ENCODE measurements around the gene STRN4. TPM values are rescaled to one million over a fixed set of nuclear protein-coding genes. Genes with fewer than 3 reads are reported as not detected.
A peak's percentile ranks its signal among the peaks of the same experiment; 100 is the strongest.

The STRN4 gene
- total RNA-seq, 1 experiment from 2014 or later: 107 TPM

DNA sequence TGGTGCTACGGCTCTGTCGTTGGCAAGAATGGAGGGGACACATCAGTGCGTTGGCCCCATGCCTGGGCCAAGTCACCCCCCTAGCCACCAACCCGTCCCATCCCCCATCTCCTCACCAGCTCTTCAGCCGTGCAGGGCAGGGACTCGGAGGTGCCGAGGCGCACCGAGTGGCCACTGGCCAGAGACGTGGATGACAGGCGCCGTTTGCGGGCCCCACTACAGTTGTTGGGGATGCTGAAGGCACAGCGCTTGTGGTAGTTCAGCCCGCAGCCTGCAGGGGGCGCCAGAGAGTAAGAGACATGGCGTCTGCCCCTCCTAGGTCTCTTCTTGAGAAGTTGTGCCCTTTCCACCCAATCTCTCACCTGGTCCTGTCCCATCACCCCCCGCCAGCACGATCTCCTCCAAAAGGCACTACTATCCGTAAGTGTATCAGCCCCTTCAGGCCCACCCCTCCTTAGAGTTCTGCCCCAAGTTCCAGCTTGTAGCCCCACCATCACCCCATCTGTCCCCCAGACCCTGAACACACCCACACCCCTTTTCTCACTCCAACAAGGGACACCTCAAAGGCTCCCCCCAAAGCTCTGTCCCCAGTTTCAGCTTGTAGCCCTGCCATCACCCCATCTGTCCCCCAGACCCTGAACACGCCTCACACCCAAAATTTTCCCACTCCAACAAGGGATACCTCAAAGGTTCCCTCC lies 41.7 kb downstream of the STRN4 start:
- Histone ChIP-seq H2AFZ (ENCODE audit: low read depth, low read length, poor library complexity, severe bottlenecking) (no peak overlapping the region), H3K4me2 (ENCODE audit: low read length) (no peak overlapping the region), H4K20me1 (ENCODE audit: insufficient read depth) (no peaks in the 10 kb centered on the region), H3K27me3 (ENCODE audit: insufficient read depth, low read length) (no peaks in the 10 kb centered on the region), H3K36me3 (ENCODE audit: control insufficient read depth in 1 of 2, insufficient read depth in 2 of 2, low read length in 2 of 2) (peaks cover 33 to 35% of the 10 kb centered on the region in 2 experiments), H3K9ac (ENCODE audit: low read length) (no peak overlapping the region), H3K4me1 (ENCODE audit: control insufficient read depth in 1 of 2, insufficient read depth in 2 of 2, low read length in 2 of 2) (no peaks in the 10 kb centered on the region), H3K9me2 (ENCODE audit: insufficient read depth) (no peaks in the 10 kb centered on the region), H3K9me3 (ENCODE audit: control insufficient read depth in 1 of 2, insufficient read depth in 1 of 2, low read depth in 1 of 2, low read length in 2 of 2) (no peaks in the 10 kb centered on the region), H3K79me2 (ENCODE audit: insufficient read depth, low read length) (no peaks in the 10 kb centered on the region), H3K27ac (ENCODE audit: low read depth, low read length) (no peak overlapping the region), H3K4me3 (replicated peaks in 1 of 2; ENCODE audit: low read depth in 1 of 2, low read length in 2 of 2) (no peak overlapping the region)
- peak; percentile 88 for ATAC-seq
- ChIA-PET CTCF (interaction anchor here (3.3 kb wide), 1 partner anchor 10 kb away, joined by 17 read pairs; no protein-coding TSS in a partner anchor), POLR2A (no interaction called here), RAD21 (ENCODE audit: low non-redundant PET in 1 of 2, low total read pairs in 2 of 2, uncharacterized antibody in 2 of 2, unreplicated experiment in 2 of 2) (no interaction called here)
- intact Hi-C loops (cut with micrococcal nuclease): no loop called here
- DNase-seq (ENCODE audit: low read depth, low spot score): no peak
- no TSS peak for BruUV-seq (replicated peaks)
- TF ChIP-seq YY1 (IDR thresholded peaks at IDR 0.05; ENCODE audit: extremely low read depth, insufficient replicate concordance, low read depth, low read length) (peak; percentile 65), CTCF (IDR thresholded peaks at IDR 0.05 in 2 of 3, conservative IDR thresholded peaks at IDR 0.05 in 1 of 3; ENCODE audit: borderline replicate concordance in 1 of 3, insufficient read depth in 1 of 3, low read depth in 2 of 3, low read length in 2 of 3) (peak; percentile 42 to 97 (median 96); a peak in 5 of 6 replicates), EGR1 (IDR thresholded peaks at IDR 0.05; ENCODE audit: low read depth) (no peak)

DNA sequence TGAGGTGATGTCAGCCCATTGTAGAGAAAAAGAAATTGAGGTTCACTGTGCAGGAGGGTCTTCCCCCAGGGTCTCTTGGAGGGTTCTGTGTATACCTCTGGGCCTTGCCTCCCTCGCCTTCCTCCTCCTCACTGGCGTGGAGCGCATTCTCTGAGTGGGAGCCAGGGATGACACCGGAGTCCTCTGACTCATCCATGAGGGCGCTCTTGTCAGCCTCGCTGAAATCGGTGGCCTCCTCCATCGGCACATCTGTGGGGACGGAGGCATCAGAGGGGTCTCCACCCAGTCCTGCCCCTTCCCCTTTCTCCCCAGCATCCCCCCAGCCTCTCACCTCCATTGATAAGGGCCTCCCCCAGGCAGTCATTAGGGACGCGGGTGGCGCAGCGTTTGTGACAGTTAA lies 45.5 kb downstream of the STRN4 start:
- Histone ChIP-seq H3K79me2 (ENCODE audit: insufficient read depth, low read length) (peaks cover 8% of the 10 kb centered on the region; the same call in 1 of the 2 replicates), H3K9me2 (ENCODE audit: insufficient read depth) (no peaks in the 10 kb centered on the region), H3K9me3 (ENCODE audit: control insufficient read depth in 1 of 2, insufficient read depth in 1 of 2, low read depth in 1 of 2, low read length in 2 of 2) (no peaks in the 10 kb centered on the region), H3K27ac (ENCODE audit: low read depth, low read length) (no peak overlapping the region), H3K4me3 (replicated peaks in 1 of 2; ENCODE audit: low read depth in 1 of 2, low read length in 2 of 2) (no peak overlapping the region), H4K20me1 (ENCODE audit: insufficient read depth) (no peaks in the 10 kb centered on the region), H3K27me3 (ENCODE audit: insufficient read depth, low read length) (no peaks in the 10 kb centered on the region), H3K36me3 (ENCODE audit: control insufficient read depth in 1 of 2, insufficient read depth in 2 of 2, low read length in 2 of 2) (peaks cover 27 to 33% of the 10 kb centered on the region in 2 experiments), H3K4me2 (ENCODE audit: low read length) (no peak overlapping the region), H3K9ac (ENCODE audit: low read length) (no peak overlapping the region), H3K4me1 (ENCODE audit: control insufficient read depth in 1 of 2, insufficient read depth in 2 of 2, low read length in 2 of 2) (peaks cover 10 to 23% of the 10 kb centered on the region in 2 experiments), H2AFZ (ENCODE audit: low read depth, low read length, poor library complexity, severe bottlenecking) (no peak overlapping the region)
- TF ChIP-seq FOSL1 (IDR thresholded peaks at IDR 0.05; ENCODE audit: low read depth): no peak
- TF ChIP-seq, protein P1, sequence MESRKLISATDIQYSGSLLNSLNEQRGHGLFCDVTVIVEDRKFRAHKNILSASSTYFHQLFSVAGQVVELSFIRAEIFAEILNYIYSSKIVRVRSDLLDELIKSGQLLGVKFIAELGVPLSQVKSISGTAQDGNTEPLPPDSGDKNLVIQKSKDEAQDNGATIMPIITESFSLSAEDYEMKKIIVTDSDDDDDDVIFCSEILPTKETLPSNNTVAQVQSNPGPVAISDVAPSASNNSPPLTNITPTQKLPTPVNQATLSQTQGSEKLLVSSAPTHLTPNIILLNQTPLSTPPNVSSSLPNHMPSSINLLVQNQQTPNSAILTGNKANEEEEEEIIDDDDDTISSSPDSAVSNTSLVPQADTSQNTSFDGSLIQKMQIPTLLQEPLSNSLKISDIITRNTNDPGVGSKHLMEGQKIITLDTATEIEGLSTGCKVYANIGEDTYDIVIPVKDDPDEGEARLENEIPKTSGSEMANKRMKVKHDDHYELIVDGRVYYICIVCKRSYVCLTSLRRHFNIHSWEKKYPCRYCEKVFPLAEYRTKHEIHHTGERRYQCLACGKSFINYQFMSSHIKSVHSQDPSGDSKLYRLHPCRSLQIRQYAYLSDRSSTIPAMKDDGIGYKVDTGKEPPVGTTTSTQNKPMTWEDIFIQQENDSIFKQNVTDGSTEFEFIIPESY (IDR thresholded peaks at IDR 0.05; ENCODE audit: extremely low read depth, insufficient replicate concordance, low read length): no peak
- no peak for TF ChIP-seq EGR1 (IDR thresholded peaks at IDR 0.05; ENCODE audit: low read depth)
- TF ChIP-seq POLR2A (IDR thresholded peaks at IDR 0.05; ENCODE audit: borderline replicate concordance, extremely low read depth, insufficient read depth, insufficient read length): no peak
- no peak for TF ChIP-seq EZH2 (IDR thresholded peaks at IDR 0.05)
- TF ChIP-seq SIN3A (IDR thresholded peaks at IDR 0.05; ENCODE audit: low read depth): no peak
- TF ChIP-seq SRF (IDR thresholded peaks at IDR 0.05; ENCODE audit: low read depth): no peak
- no peak for TF ChIP-seq POLR2AphosphoS5 (IDR thresholded peaks at IDR 0.05; ENCODE audit: low read depth, low read length)
- no peak for TF ChIP-seq JUND (IDR thresholded peaks at IDR 0.05)
- intact Hi-C loops (cut with micrococcal nuclease): no loop called here
- BruUV-seq (replicated peaks): no TSS peak
- RAD21 ChIA-PET (ENCODE audit: low non-redundant PET in 1 of 2, low total read pairs in 2 of 2, uncharacterized antibody in 2 of 2, unreplicated experiment in 2 of 2): no interaction called here
- ATAC-seq (no peak), DNase-seq (ENCODE audit: low read depth, low spot score) (no peak)
- POLR2A ChIA-PET: no interaction called here
- CTCF ChIA-PET: no interaction called here
